Dedifferentiated amniotic fluid mesenchymal stem cell (primary cell): ENCODE measurements around the gene GPR89B.
A peak's percentile ranks its signal among the peaks of the same experiment; 100 is the strongest.
"Not testable (repeated sequence)": the region's sequence is repeated elsewhere in the genome, so short reads cannot be mapped to it uniquely, and the experiment has no call there.

Experiments used
- DNase-seq: peaks from one replicate; pipeline ENCODE4 v3.0.0-alpha.2; 2016; ENCODE audit errors: extremely low spot score

GPR89B gene

GRCh38 chr1:147940456-147940855 lies 12.2 kb downstream of the GPR89B start:
- not testable (repeated sequence) for DNase-seq

GRCh38 chr1:147942563-147942962 lies 14.3 kb downstream of the GPR89B start:
- DNase-seq: not testable (repeated sequence)

GRCh38 chr1:147949517-147949916 lies 21.3 kb downstream of the GPR89B start:
- not testable (repeated sequence) for DNase-seq

- not testable (repeated sequence) for DNase-seq
Observed at GRCh38 chr1:147958906-147959305, 30.7 kb downstream of the GPR89B start.

- not testable (repeated sequence) for DNase-seq
Observed at GRCh38 chr1:147959680-147960079, 31.5 kb downstream of the GPR89B start.

GRCh38 chr1:147964575-147964974 lies 36.4 kb downstream of the GPR89B start:
- DNase-seq: not testable (repeated sequence)

GRCh38 chr1:147966657-147967056 lies 38.4 kb downstream of the GPR89B start:
- DNase-seq: not testable (repeated sequence)

GRCh38 chr1:147978896-147979651 lies 50.9 kb downstream of the GPR89B start:
- DNase-seq: not testable (repeated sequence)

GRCh38 chr1:147985374-147985773 lies 57.2 kb downstream of the GPR89B start:
- not testable (repeated sequence) for DNase-seq

- not testable (repeated sequence) for DNase-seq
Observed at GRCh38 chr1:147987893-147988292, 59.7 kb downstream of the GPR89B start.

- DNase-seq: not testable (repeated sequence)
Observed at GRCh38 chr1:147992916-147993315, 64.7 kb downstream of the GPR89B start.

GRCh38 chr1:147993400-147993799 lies 65.2 kb downstream of the GPR89B start:
- not testable (repeated sequence) for DNase-seq

- DNase-seq: not testable (repeated sequence)
Observed at GRCh38 chr1:147993825-147994615, 65.8 kb downstream of the GPR89B start.

GRCh38 chr1:147996088-147996487 lies 67.9 kb downstream of the GPR89B start:
- DNase-seq: not testable (repeated sequence)

- not testable (repeated sequence) for DNase-seq
Observed at GRCh38 chr1:148007724-148008123, 79.5 kb downstream of the GPR89B start.

GRCh38 chr1:148010527-148010926 lies 82.3 kb downstream of the GPR89B start:
- peak; percentile 13 for DNase-seq

- not testable (repeated sequence) for DNase-seq
Observed at GRCh38 chr1:148013177-148014144, 85.2 kb downstream of the GPR89B start.

- not testable (repeated sequence) for DNase-seq
Observed at GRCh38 chr1:148014289-148015200, 86.3 kb downstream of the GPR89B start.

- DNase-seq: not testable (repeated sequence)
Observed at GRCh38 chr1:148024918-148025317, 96.7 kb downstream of the GPR89B start.

GRCh38 chr1:148027004-148027403 lies 98.8 kb downstream of the GPR89B start:
- not testable (repeated sequence) for DNase-seq
